GM10847 (cell line): Measurements from ENCODE around the gene SHISA3.

Experiments used
- POLR2A ChIP-seq: IDR thresholded peaks from 2 replicates; pipeline ENCODE4 v1.6.1; 2011; ENCODE audit not compliant: insufficient read length; ENCODE audit errors: extremely low read depth

The SHISA3 gene

GRCh38 chr4:42396752-42397634 lies at the start of gene SHISA3:
TSS of gene SHISA3 (plus strand) at chr4:42397488. CDS start at chr4:42398057, 569 bp downstream.
- no peak for TF ChIP-seq POLR2A

GRCh38 chr4:42348247-42348646 lies 49.0 kb upstream of the SHISA3 start:
- TF ChIP-seq POLR2A: no peak

- TF ChIP-seq POLR2A: no peak
Observed at GRCh38 chr4:42348692-42349091, 48.6 kb upstream of the SHISA3 start.

GRCh38 chr4:42350611-42351182 lies 46.6 kb upstream of the SHISA3 start:
- TF ChIP-seq POLR2A: no peak

- no peak for TF ChIP-seq POLR2A
Observed at GRCh38 chr4:42352049-42352448, 45.2 kb upstream of the SHISA3 start.

GRCh38 chr4:42357325-42357724 lies 40.0 kb upstream of the SHISA3 start:
- TF ChIP-seq POLR2A: no peak

- no peak for TF ChIP-seq POLR2A
Observed at GRCh38 chr4:42359711-42360110, 37.6 kb upstream of the SHISA3 start.

- TF ChIP-seq POLR2A: no peak
Observed at GRCh38 chr4:42360256-42360669, 37.0 kb upstream of the SHISA3 start.

GRCh38 chr4:42361456-42361855 lies 35.8 kb upstream of the SHISA3 start:
- no peak for TF ChIP-seq POLR2A

- TF ChIP-seq POLR2A: no peak
Observed at GRCh38 chr4:42362591-42362990, 34.7 kb upstream of the SHISA3 start.

- no peak for TF ChIP-seq POLR2A
Observed at GRCh38 chr4:42363614-42364013, 33.7 kb upstream of the SHISA3 start.

- no peak for TF ChIP-seq POLR2A
Observed at GRCh38 chr4:42364266-42365053, 32.8 kb upstream of the SHISA3 start.

- no peak for TF ChIP-seq POLR2A
Observed at GRCh38 chr4:42366959-42367358, 30.3 kb upstream of the SHISA3 start.

- no peak for TF ChIP-seq POLR2A
Observed at GRCh38 chr4:42369489-42369888, 27.8 kb upstream of the SHISA3 start.

- TF ChIP-seq POLR2A: no peak
Observed at GRCh38 chr4:42371305-42372252, 25.7 kb upstream of the SHISA3 start.
